Neural progenitor cell (in vitro differentiated cells): ENCODE results near the gene ARHGAP4. TPM values are rescaled to one million over a fixed set of nuclear protein-coding genes. Genes with fewer than 3 reads are reported as not detected.

Source experiments
- DNase-seq: peaks from one replicate; pipeline ENCODE4 v3.0.0-alpha.2; 2016; ENCODE audit warnings: low spot score
- H2AFZ ChIP-seq: fragments of 200-600 bp; sonication (generic); replicated peaks from 2 replicates; pipeline ENCODE4 v1.6.1; 2016; ENCODE audit warnings: antibody characterized with exemption
- H3F3A ChIP-seq: fragments of 200-600 bp; sonication (generic); 2 replicates; pipeline ENCODE4 v1.6.1; 2016; ENCODE audit warnings: antibody characterized with exemption, low read depth
- H3K27ac ChIP-seq: fragments of 200-600 bp; sonication (generic); 2 replicates; pipeline ENCODE4 v1.5.1; 2016; ENCODE audit warnings: mild to moderate bottlenecking
- H3K27me3 ChIP-seq: fragments of 200-600 bp; sonication (generic); 2 replicates; pipeline ENCODE4 v1.6.1; 2016; ENCODE audit warnings: mild to moderate bottlenecking, moderate library complexity
- H3K36me3 ChIP-seq: fragments of 200-600 bp; sonication (generic); 2 replicates; pipeline ENCODE4 v1.5.1; 2016
- H3K4me1 ChIP-seq: fragments of 200-600 bp; sonication (generic); 2 replicates; pipeline ENCODE4 v1.6.1; 2016; ENCODE audit warnings: mixed run types
- H3K4me2 ChIP-seq: fragments of 200-600 bp; sonication (generic); 2 replicates; pipeline ENCODE4 v1.6.1; 2016
- H3K4me3 ChIP-seq: fragments of 200-600 bp; sonication (generic); 2 replicates; pipeline ENCODE4 v1.5.1; 2016
- H3K79me2 ChIP-seq: fragments of 200-600 bp; sonication (generic); 2 replicates; pipeline ENCODE4 v1.6.1; 2016; ENCODE audit warnings: low read depth
- H3K9ac ChIP-seq: fragments of 200-600 bp; sonication (generic); 2 replicates; pipeline ENCODE4 v1.6.1; 2016
- H3K9me3 ChIP-seq: fragments of 200-600 bp; sonication (generic); 2 replicates; pipeline ENCODE4 v1.5.1; 2016; ENCODE audit warnings: low read depth
- H4K20me1 ChIP-seq: fragments of 200-600 bp; sonication (generic); 2 replicates; pipeline ENCODE4 v1.6.1; 2016; ENCODE audit warnings: low read depth
- H3K27ac Mint-ChIP-seq: 3 replicates; pipeline ENCODE4 v1.8.0; 2021; ENCODE audit warnings: mixed read lengths
- H3K27me3 Mint-ChIP-seq: 2 replicates; pipeline ENCODE4 v1.8.0; 2022; ENCODE audit warnings: low read depth, mild to moderate bottlenecking, inconsistent platforms, moderate library complexity, mixed read lengths; ENCODE audit not compliant: insufficient read depth
- H3K36me3 Mint-ChIP-seq: 3 replicates; pipeline ENCODE4 v1.8.0; 2021; ENCODE audit warnings: mixed read lengths
- H3K4me1 Mint-ChIP-seq: 3 replicates; pipeline ENCODE4 v1.8.0; 2021; ENCODE audit warnings: mixed read lengths
- H3K4me3 Mint-ChIP-seq: 3 replicates; pipeline ENCODE4 v1.8.0; 2021; ENCODE audit warnings: mild to moderate bottlenecking, moderate library complexity, mixed read lengths
- H3K9me3 Mint-ChIP-seq: 3 replicates; pipeline ENCODE4 v1.8.0; 2020; ENCODE audit warnings: mixed read lengths
- EZH2 ChIP-seq: fragments of 200-600 bp; sonication (generic); IDR thresholded peaks from 2 replicates; pipeline ENCODE4 v1.6.1; 2017; ENCODE audit warnings: antibody characterized with exemption, mild to moderate bottlenecking, moderate library complexity
- EZH2phosphoT487 ChIP-seq: fragments of 200-600 bp; sonication (generic); IDR thresholded peaks from 2 replicates; pipeline ENCODE4 v1.6.1; 2017; ENCODE audit warnings: antibody characterized with exemption
- total RNA-seq: library from RNA; depleted of rRNA; stranded (reverse); fragments of >200 nt; gene quantifications from 2 replicates; pipeline ENCODE4 v1.2.3, GENCODE V29; 2015; ENCODE audit warnings: low replicate concordance
- TF ChIP-seq, protein P1 (sequence below): fragments of 200-600 bp; sonication (generic); IDR thresholded peaks from 2 replicates; pipeline ENCODE4 v1.5.1; 2017; ENCODE audit warnings: antibody characterized with exemption, mild to moderate bottlenecking

ARHGAP4 gene
- total RNA-seq, 1 donor from 2014 or later, result 5.1 TPM

GRCh38 chrX:153870288-153870690 is 55.8 kb downstream of the ARHGAP4 start:
- Histone ChIP-seq H3F3A (peaks cover 5% of the 10 kb centered on the region), H3K4me1 (peaks cover 7% of the 10 kb centered on the region), H3K9me3 (no peaks in the 10 kb centered on the region), H3K4me3 (no peak overlapping the region), H4K20me1 (peaks cover 19% of the 10 kb centered on the region), H3K9ac (no peak overlapping the region), H3K36me3 (no peaks in the 10 kb centered on the region), H3K79me2 (no peaks in the 10 kb centered on the region), H2AFZ (no peak overlapping the region), H3K4me2 (no peak overlapping the region), H3K27ac (no peak overlapping the region), H3K27me3 (no peaks in the 10 kb centered on the region)
- Mint-ChIP-seq H3K27ac (no peak overlapping the region), H3K4me1 (peaks cover 38% of the 10 kb centered on the region), H3K36me3 (peaks cover 2% of the 10 kb centered on the region), H3K4me3 (no peak overlapping the region), H3K9me3 (peaks cover 28% of the 10 kb centered on the region), H3K27me3 (peaks cover 16% of the 10 kb centered on the region)
- no peak for DNase-seq
- TF ChIP-seq EZH2phosphoT487 (no peak), EZH2 (no peak)
- TF ChIP-seq, protein P1, sequence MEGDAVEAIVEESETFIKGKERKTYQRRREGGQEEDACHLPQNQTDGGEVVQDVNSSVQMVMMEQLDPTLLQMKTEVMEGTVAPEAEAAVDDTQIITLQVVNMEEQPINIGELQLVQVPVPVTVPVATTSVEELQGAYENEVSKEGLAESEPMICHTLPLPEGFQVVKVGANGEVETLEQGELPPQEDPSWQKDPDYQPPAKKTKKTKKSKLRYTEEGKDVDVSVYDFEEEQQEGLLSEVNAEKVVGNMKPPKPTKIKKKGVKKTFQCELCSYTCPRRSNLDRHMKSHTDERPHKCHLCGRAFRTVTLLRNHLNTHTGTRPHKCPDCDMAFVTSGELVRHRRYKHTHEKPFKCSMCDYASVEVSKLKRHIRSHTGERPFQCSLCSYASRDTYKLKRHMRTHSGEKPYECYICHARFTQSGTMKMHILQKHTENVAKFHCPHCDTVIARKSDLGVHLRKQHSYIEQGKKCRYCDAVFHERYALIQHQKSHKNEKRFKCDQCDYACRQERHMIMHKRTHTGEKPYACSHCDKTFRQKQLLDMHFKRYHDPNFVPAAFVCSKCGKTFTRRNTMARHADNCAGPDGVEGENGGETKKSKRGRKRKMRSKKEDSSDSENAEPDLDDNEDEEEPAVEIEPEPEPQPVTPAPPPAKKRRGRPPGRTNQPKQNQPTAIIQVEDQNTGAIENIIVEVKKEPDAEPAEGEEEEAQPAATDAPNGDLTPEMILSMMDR, result no peak

GRCh38 chrX:153869473-153870287 is 56.4 kb downstream of the ARHGAP4 start:
- no peaks in the 10 kb centered on the region for H3K9me3 ChIP-seq
- no peak overlapping the region for H3K9ac ChIP-seq
- TF ChIP-seq EZH2 (no peak), EZH2phosphoT487 (no peak)
- TF ChIP-seq, protein P1, result no peak
- Mint-ChIP-seq H3K4me1 (peaks cover 33% of the 10 kb centered on the region), H3K27ac (no peak overlapping the region), H3K27me3 (peaks cover 12% of the 10 kb centered on the region), H3K36me3 (peaks cover 2% of the 10 kb centered on the region), H3K9me3 (peaks cover 26% of the 10 kb centered on the region), H3K4me3 (no peak overlapping the region)
- DNase-seq, result no peak
- no peak overlapping the region for H3K4me2 ChIP-seq
- no peak overlapping the region for H3K4me3 ChIP-seq
- H3K36me3 ChIP-seq, result no peaks in the 10 kb centered on the region
- peaks cover 5% of the 10 kb centered on the region for H3F3A ChIP-seq
- H3K27me3 ChIP-seq, result no peaks in the 10 kb centered on the region
- H3K4me1 ChIP-seq, result peaks cover 7% of the 10 kb centered on the region
- peaks cover 15% of the 10 kb centered on the region for H4K20me1 ChIP-seq
- H2AFZ ChIP-seq, result no peak overlapping the region
- H3K27ac ChIP-seq, result no peak overlapping the region
- no peaks in the 10 kb centered on the region for H3K79me2 ChIP-seq

- Histone ChIP-seq H3K36me3 (no peaks in the 10 kb centered on the region), H3K4me2 (no peak overlapping the region), H3K9ac (no peak overlapping the region), H3K9me3 (no peaks in the 10 kb centered on the region), H3K27ac (no peak overlapping the region), H3K4me1 (peaks cover 7% of the 10 kb centered on the region), H4K20me1 (peaks cover 6% of the 10 kb centered on the region), H2AFZ (no peak overlapping the region), H3F3A (peaks cover 2% of the 10 kb centered on the region), H3K4me3 (no peak overlapping the region), H3K27me3 (peaks cover 2% of the 10 kb centered on the region), H3K79me2 (no peaks in the 10 kb centered on the region)
- TF ChIP-seq, protein P1, result no peak
- TF ChIP-seq EZH2, result no peak
- no peak for TF ChIP-seq EZH2phosphoT487
- H3K36me3 Mint-ChIP-seq, result peaks cover 2% of the 10 kb centered on the region
- peaks cover 25% of the 10 kb centered on the region for H3K4me1 Mint-ChIP-seq
- no peak for DNase-seq
- H3K4me3 Mint-ChIP-seq, result no peak overlapping the region
- H3K27me3 Mint-ChIP-seq, result peaks cover 14% of the 10 kb centered on the region
- peaks cover 24% of the 10 kb centered on the region for H3K9me3 Mint-ChIP-seq
- no peak overlapping the region for H3K27ac Mint-ChIP-seq
Observed at GRCh38 chrX:153868576-153869472, 57.2 kb downstream of the ARHGAP4 start.
